ENCODE measurements around the gene GSTM5.
"Not testable (repeated sequence)": the region's sequence is repeated elsewhere in the genome, so short reads cannot be mapped to it uniquely, and the experiment has no call there.

GSTM5 gene

GRCh38 chr1:109749221-109749620, 37.2 kb downstream of the GSTM5 start:
- TF ChIP-seq MYC (IDR thresholded peaks at IDR 0.05; ENCODE audit: low read depth, low read length) (no peak), CTCF (IDR thresholded peaks at IDR 0.05; ENCODE audit: low read depth, low read length) (no peak), MAX (IDR thresholded peaks at IDR 0.05; ENCODE audit: low read depth, low read length) (no peak), POLR2A (IDR thresholded peaks at IDR 0.05; ENCODE audit: extremely low read depth, insufficient read length) (no peak)
- DNase-seq (ENCODE audit: low read depth), result no peak
- H3K4me3 ChIP-seq (ENCODE audit: low read depth, low read length), result no peak overlapping the region

- H3K4me3 ChIP-seq (ENCODE audit: low read depth, low read length), result no peak overlapping the region
- TF ChIP-seq MAX (IDR thresholded peaks at IDR 0.05; ENCODE audit: low read depth, low read length) (no peak), MYC (IDR thresholded peaks at IDR 0.05; ENCODE audit: low read depth, low read length) (no peak), POLR2A (IDR thresholded peaks at IDR 0.05; ENCODE audit: extremely low read depth, insufficient read length) (no peak), CTCF (IDR thresholded peaks at IDR 0.05; ENCODE audit: low read depth, low read length) (no peak)
- no peak for DNase-seq (ENCODE audit: low read depth)
These were observed 38.3 kb downstream of the GSTM5 start for GRCh38 chr1:109750241-109750882.

GRCh38 chr1:109750920-109751319, 38.9 kb downstream of the GSTM5 start:
- no peak overlapping the region for H3K4me3 ChIP-seq (ENCODE audit: low read depth, low read length)
- no peak for TF ChIP-seq POLR2A (IDR thresholded peaks at IDR 0.05; ENCODE audit: extremely low read depth, insufficient read length)
- TF ChIP-seq MAX (IDR thresholded peaks at IDR 0.05; ENCODE audit: low read depth, low read length), result no peak
- no peak for TF ChIP-seq MYC (IDR thresholded peaks at IDR 0.05; ENCODE audit: low read depth, low read length)
- no peak for TF ChIP-seq CTCF (IDR thresholded peaks at IDR 0.05; ENCODE audit: low read depth, low read length)
- no peak for DNase-seq (ENCODE audit: low read depth)

GRCh38 chr1:109751531-109752260, 39.6 kb downstream of the GSTM5 start:
- H3K4me3 ChIP-seq (ENCODE audit: low read depth, low read length), result no peak overlapping the region
- DNase-seq (ENCODE audit: low read depth), result no peak
- TF ChIP-seq CTCF (IDR thresholded peaks at IDR 0.05; ENCODE audit: low read depth, low read length), result no peak
- no peak for TF ChIP-seq MAX (IDR thresholded peaks at IDR 0.05; ENCODE audit: low read depth, low read length)
- TF ChIP-seq POLR2A (IDR thresholded peaks at IDR 0.05; ENCODE audit: extremely low read depth, insufficient read length), result no peak
- TF ChIP-seq MYC (IDR thresholded peaks at IDR 0.05; ENCODE audit: low read depth, low read length), result no peak

GRCh38 chr1:109754738-109755137, 42.7 kb downstream of the GSTM5 start:
- no peak for TF ChIP-seq MAX (IDR thresholded peaks at IDR 0.05; ENCODE audit: low read depth, low read length)
- no peak for DNase-seq (ENCODE audit: low read depth)
- no peak overlapping the region for H3K4me3 ChIP-seq (ENCODE audit: low read depth, low read length)

- DNase-seq (ENCODE audit: low read depth); H3K4me3 ChIP-seq (ENCODE audit: low read depth, low read length): not testable (repeated sequence)
These were observed 44.3 kb downstream of the GSTM5 start for GRCh38 chr1:109756325-109756724.
